ENCODE data around the gene SYDE2.
"Not testable (repeated sequence)": the region's sequence is repeated elsewhere in the genome, so short reads cannot be mapped to it uniquely, and the experiment has no call there.

The SYDE2 gene

DNA sequence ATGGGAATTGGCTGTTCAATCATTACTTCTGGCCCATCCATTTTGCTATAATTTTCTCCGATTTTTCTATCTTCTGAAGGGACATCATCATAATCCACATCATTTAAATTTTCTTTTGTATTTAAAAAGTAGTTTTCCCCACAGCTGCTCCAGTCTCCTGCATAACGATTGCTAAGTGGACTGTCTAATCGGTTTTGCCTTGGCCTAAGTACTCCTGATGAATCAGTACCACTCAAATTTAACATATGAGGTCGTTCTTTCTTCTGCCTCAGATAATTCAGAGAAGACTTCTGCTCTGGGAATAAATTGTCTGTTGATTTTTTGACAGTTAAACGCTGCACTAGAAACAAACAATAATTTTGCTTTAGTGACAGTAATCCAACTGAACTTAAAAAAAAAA lies 41.9 kb downstream of the SYDE2 start:
- FAIRE-seq, result no peak

DNA sequence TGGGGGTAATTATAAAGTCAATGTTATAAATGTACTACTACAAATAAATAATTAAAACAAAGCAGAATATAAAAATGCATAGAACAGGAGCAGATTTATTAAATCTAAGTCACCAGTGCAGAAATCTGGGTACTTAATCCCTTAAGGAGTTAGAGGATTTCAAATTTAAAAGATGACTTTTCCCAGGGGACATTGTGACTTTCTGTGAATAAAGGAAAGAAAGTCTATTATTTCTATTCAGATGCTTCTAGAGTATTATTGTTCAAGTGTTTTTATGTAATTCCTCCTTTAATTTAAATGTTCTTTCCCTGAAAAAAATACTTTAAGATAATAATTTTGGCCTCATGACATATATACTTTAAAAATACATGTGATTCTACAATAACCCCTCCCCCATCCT lies 43.4 kb downstream of the SYDE2 start:
- FAIRE-seq, result no peak

DNA sequence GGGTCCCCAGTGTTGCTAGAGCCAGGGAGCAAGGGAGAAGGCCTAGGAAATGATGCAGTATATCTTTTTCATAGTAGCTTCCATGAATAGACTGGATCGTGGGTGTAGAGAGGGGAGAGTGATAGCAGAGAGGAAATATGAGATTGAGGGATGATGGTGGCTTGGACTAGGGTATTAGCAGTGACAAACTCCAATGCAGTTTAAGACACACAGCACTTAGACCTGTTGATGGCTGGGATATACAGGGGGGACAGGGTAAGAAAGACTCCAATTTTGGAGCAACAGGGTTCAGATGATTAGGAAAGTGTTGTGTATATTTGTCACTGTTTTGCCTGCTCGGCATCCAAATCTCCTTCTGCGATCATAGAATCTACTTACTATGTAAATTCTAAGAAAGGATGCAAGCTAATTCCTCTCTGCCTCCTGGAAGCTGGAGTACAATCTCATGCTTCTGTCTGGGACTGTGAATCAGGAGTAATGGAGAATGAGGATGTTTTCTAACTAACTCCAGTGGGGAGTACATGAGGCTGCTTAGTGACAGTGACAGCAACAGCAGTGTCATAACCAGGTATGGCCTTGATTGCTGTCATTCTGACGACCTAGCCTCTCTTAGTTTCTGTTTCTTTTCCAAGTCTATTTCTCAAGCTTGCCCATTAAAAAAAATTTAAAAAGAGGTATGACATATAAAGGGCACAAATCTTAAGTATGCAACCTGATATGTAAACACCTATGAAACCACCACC lies 47.5 kb downstream of the SYDE2 start:
- no peak for FAIRE-seq

DNA sequence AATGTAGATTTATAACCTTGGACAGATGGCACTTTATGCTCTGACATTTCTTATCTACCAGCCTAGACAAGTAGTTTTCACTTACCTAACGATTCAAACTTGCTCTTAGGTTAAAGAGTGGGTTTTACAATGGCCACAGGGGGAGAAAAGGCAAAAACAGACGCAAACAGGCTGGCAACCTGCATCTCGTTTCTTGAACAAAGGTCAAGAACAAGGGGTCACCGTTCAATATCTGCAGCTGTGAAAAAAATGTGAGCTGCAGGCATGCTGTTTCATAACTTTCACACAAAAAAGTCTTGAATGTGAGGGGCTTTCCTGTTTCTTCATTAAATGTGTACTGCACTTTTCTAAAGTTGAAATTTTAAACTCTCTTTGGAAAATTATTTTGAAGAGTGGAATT lies 49.4 kb downstream of the SYDE2 start:
- no peak for FAIRE-seq

DNA sequence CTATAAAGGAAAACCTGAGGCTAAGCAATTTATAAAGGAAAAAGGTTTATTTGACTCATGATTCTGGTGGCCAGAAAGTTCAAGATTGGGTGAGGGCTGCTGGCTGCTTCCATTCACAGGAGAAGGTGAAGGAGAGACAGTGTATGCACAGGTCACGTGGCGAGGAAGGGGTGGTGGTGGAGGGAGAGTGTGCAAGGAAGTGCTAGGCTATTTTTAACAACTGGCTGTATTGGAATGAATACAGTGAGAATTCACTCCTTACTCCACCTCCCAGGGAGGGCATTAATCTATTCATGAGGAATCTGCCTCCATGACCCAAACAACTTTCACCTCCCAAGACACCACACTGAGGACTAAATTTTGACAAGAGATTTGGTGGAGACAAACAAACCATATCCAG lies 51.0 kb downstream of the SYDE2 start:
- FAIRE-seq, result no peak

DNA sequence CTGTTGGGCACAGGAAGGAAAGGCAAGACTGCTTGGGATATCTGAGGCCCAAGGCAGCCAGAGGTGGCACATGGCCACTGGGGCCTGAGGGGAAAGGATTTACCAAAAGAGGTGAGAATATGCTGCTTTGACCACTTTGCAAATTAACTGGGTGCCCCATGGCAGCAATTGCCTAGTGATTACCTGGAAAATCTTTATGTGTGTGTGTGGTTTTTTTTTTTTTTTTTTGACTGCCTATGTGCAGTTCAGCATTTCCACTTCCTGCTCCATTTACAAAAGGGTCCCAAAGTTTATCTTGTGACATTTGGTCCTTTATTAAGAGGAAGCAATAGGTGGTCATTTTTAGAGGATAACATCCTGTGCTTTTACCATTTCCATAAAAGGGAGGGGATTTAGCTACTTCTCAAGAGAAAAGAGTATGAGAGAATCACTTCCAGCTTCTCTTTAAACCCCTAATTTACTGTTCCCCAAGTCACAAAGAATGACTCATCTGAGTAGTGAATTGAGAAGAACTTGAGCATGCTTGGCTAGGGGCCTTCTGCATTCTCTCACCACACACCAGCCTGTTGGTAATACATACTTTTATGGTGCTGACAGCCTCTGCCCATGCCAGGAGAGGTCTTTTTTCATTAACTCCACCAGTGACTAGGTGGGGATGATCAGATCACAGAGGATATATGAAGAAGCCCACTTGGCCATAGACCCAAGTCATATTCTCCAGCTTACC lies 52.1 kb downstream of the SYDE2 start:
- no peak for FAIRE-seq

DNA sequence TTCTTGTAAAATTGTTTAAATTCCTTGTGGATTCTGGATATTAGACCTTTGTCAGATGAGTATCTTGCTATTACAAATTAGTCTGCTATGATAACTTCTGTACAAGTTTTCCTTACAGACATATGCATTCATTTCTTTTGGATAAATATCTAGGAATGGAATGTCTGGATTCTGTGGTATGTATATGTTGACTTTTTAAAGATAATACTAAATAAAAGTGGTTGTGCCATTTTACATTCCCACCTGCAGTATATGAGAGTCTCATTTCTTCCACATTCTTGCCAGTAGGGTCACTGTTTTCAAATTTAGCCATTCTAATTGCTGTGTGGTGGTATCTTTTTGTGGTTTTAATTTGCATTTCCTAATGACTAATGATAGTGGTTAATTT lies 53.9 kb downstream of the SYDE2 start:
- no peak for FAIRE-seq

DNA sequence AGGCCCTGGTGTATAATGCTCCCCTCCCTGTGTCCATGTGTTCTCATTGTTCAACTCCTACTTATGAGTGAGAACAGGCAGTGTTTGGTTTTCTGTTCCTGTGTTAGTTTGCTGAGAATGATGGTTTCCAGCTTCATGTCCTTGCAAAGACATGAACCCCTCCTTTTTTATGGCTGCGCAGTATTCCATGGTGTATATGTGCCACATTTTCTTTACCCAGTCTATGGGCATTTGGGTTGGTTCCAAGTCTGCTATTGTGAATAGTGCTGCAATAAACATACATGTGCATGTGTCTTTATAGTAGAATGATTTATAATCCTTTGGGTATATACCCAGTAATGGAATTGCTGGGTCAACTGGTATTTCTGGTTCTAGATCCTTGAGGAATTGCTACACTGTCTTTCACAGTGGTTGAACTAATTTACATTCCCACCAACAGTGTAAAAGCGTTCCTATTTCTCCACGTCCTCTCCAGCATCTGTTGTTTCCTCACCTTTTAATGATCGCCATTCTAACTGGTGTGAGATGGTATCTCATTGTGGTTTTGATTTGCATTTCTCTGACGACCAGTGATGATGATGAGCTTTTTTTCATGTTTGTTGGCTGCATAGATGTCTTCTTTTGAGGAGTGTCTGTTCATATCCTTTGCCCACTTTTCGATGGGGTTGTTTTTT lies 54.4 kb downstream of the SYDE2 start:
- not testable (repeated sequence) for FAIRE-seq

DNA sequence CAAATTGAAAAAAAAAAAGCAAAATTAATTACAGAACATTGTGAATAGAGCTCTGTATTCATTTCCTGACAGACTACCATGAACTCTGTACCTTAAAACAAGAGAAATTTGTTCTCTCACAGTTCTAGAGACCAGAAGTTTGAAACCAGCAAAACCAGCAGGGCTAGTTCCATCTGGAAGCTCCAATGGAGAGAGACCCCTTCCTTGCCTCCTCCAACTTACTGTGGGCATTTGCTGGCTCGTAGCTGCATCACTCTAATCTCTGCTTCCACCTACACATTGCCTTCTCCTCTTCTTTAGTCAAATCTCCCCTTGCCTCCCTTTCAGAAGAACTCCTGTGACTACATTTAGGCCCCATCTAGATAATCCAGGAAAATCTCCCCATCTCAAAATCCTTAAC lies 56.5 kb downstream of the SYDE2 start:
- FAIRE-seq, result no peak

DNA sequence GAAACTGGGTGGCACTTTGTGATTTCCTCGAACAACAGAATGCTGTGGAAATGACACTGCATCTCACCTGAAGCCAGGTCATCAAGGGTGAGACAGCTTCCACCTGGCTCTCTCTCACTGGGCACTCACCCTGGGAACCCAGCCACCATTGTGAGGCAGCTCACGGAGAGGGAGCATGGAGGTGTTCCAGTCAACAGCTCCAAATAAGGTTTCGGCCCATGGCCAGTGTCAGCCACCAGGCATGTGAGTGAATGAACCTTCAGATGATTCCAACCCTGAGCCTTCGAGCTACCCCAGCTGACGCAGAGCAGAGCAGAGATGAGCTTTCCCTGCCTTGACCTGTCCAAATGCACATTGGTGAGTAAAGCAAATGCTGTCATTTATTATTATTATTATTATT lies 58.1 kb downstream of the SYDE2 start:
- FAIRE-seq, result no peak

DNA sequence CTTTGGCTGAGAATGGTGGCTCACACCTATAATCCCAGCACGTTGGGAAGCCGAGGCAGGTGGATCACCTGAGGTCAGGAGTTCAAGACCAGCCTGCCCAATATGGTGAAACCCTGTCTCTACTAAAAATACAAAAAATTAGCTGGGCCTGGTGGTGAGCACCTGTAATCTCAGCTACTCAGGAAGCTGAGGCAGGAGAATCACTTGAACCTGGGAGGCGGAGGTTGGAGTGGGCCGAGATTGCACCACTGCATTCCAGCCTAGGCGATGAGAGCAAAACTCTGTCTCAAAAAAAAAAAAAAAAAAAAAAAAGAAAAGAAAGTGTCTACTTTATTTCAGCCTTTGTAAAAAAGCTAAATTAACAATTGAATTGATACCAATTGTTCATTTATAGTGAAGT lies 62.4 kb downstream of the SYDE2 start:
- not testable (repeated sequence) for FAIRE-seq

DNA sequence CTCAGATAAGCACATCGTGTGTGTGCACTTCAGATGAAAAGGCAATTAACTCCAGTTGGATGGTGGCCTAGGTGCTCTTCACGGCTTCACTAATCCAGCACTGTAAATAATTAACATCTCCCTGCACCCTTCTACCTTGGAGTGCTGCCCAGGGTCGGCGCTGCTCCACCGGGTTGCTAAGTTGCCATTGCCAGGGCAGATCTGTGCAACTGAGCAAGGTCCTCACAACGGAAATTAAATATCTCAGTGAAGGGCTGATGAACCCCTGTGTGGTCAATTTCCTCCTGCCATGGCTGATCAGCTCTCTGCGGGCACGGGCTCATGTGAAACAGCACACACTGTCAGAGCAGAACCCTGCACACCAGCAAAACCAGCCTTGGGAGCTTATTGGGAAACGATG lies 63.2 kb downstream of the SYDE2 start:
- no peak for FAIRE-seq

DNA sequence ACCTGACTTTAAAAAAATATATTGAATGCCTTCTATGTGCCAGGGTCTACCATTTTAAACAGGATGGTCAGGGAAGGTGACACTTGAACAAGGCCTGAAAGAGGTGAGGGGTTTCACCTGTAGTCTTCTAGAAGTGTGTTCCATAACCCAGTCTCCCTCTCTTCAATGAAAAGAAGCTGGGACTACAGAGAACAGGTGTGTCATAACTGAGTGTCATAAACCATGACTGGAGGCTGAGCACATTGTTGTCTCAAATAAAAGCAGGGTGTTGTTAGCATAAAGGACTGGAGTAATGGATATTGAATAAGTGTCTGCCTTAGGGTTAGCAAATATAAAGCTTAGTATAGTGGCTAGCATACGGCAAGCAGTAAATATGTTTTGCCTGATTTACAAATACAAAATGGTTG lies 65.4 kb downstream of the SYDE2 start:
- FAIRE-seq, result no peak

DNA sequence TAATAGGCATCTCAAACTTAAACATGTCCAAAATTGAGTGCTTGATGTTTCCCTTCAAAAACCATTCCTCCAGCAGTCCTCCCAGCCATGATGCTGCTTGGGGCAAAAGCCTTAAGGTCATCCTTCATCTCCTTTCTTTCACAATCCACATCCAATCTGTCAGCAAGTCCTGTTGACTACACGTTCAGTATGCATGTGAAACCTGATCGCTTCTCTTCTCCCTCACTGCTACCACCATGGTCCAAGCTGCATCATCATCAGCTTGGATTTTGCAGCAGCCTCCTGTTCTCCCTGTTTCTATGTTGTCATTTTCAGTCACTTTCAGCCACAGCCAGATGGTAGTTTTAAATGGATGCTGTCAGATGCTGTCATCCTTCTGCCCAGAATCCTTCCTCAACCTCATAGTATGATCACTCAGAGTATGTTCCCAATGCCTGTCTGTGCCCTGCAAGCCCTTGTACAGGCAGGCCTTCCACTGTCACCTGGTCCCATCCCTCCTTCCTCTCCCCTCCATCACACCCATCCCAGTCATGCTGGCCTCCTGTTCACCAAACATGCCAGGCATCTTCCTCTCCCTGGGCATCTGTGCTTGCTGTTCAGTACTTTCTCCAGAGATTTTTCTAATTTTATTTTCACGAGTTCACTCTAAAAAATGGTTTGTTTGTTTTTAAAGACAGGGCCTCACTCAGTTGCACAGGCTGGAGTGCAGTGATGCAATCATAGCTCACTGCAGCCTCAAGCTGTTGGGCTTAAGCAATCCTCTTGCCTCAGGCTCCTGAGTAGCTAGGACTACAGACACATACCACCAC lies 66.0 kb downstream of the SYDE2 start:
- no peak for FAIRE-seq

DNA sequence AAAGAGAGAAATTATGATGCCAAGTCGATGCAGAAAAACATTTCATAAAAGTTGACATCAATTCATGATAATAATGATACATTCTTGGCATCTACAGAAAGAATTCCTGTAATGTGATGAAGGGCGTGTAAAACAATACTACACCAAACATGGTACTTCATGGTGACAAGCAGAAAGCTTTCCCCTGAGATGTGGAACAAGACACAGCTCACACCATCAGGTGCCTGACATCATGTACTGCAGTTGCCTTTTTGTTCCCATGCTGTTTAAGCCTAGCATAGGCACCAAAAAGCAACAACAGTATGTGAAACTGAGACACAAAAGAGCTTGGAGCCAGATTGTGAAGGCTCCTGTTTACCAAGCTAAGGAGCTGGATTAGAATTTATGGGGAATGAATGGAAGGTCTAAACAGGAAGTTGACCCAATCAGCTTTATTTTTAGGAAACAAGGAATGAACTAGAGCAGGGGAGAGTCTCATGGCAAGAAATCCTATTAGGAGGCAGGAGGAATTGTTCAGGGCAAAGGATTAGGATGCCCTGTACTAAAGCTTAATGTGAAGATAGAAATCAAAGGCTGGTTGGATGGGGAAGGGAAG lies 67.2 kb downstream of the SYDE2 start:
- no peak for FAIRE-seq

DNA sequence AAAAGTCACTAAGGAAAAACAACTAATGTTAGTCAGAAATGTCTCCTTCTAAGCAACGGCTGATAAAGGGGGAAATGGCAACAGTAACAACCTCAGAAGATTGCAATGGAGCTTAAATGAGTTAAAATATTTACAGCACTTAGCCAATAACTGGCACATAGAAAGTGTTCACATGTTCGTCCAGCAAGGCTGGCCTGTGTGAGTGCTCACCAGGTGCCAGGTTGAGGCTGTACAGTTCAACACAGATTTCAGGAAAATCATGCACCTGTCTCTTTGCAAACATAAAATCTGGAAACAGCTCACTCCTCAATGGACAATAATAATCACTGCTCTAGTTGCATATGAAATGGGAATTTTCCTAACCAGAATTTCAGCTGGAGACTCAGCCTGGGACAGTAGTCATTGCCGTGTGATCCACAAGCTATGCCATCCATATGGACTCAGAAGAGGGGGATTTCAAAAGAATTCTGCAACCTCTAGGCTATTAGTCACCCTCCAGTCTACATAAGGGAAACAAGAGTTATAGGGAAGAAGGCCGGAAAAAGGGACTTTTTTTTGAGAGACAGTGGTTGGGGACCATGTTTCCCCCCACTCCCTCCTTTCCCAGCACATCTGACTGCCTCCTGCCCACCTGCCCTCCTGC lies 68.6 kb downstream of the SYDE2 start:
- FAIRE-seq, result no peak

DNA sequence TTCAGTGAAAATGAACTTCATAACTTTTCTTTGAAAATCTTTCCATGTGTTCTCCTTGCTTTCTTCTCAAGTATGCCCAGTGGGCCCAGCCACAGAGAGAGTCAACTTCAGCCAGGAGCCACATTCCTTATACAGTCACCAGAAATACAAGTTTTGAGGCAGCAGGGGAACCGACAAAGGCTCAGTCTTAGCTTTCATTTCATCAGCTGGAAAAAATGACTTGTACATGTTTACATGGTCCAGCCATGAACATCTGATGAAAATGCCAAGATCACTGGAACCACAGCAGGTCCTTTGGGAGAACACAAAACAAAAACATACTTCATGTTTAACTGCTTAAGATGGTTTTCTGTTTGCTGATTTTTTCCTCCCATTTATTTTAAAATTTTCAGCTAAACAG lies 72.5 kb downstream of the SYDE2 start:
- no peak for FAIRE-seq

DNA sequence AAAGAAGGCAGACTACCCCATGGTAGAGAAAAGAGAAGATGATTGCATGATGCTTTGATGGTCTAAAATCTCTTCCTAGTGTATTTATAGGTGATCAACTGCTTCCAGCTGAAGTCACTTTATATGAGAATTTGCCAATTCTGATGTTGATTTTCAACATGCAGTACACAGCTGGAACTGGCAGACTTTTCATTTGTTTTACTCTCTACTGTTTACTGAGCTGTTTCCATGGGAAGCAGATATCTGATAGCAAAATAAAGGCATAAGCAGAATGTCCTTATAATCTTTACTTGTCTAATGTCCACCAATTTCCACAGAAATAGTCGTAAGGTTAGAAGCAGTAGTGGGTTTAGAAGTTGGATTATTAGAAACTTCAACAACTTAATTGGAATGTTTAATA lies 74.9 kb downstream of the SYDE2 start:
- FAIRE-seq, result no peak

DNA sequence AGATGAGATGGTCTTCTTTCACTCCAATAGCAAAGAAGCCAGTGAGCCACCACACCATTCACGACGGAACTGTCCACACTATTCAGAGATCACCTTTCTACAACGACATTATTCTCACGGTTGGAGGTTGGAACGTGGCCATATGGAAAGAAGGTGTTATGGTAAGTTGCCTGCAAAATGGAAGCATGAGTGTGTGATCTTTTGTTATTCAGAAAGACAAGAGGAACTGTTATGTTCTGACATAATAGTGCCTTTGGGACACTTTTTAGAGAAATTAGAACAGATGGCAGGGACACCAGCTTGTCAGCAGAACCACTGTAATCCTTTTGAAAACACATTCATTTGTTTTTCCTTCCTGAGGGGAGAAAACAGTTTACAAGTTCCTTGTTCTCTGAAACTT lies 76.7 kb downstream of the SYDE2 start:
- no peak for FAIRE-seq

DNA sequence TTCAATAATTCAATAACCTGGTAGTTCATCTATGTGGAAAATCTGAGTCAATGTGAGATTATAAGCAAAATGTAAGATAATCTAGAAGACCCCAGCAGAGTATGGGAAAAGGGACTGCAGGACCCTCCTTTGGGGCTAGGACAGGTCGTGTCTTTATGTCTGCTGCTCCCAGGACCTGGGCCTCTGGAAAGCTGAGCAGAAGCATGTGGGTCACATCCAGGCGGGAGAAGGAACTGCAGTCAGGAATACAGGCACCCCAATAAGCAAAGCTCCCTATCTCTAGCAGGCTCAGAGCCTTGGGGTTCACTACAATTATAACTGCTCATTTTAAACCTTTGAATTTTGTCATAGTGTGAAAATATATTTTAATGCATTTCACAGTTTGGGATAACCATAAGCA lies 78.6 kb downstream of the SYDE2 start:
- no peak for FAIRE-seq

DNA sequence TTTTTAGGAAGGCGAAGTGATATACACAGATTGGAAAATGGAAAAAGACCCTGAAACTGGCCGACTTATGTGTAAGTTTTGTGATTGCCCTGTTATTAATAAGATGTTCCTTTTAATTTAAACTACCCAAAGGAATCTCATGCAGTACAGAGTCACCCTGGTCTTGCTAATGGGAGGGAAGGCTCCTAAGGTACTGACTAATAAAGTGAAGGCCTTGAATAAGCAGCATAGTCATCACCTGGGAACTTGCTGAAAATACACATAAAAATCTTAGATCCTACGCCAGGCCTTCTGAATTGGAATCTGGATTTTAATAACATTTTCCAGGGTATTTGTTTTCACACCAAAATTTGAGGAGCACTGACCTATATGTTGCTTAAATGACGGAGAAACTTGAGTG lies 79.1 kb downstream of the SYDE2 start:
- no peak for FAIRE-seq

DNA sequence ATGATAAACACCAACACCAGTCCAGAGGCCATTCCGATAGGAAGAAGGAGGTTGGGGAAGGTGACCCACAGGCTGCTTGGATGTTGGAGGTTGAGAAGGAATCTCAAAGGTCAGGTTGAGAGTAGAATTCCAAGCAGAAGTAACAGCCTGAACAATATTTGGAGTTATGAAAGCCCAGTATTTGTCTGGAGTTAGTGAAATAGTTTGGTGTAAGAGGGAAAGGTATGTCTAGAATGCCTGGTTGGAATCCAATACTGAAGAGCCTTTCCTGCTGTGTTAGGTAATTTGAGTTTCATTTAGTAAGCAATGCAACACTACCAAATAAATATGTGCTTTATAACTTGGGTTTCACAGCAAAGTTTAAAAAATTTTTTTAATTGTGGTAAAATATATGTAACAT lies 82.1 kb downstream of the SYDE2 start:
- FAIRE-seq, result no peak
